ACC112 (cell line): ENCODE measurements around the gene MLLT10.

ENCODE experiments used
- H2AFZ ChIP-seq: fragments of 200-600 bp; sonication (generic); one replicate; pipeline ENCODE4 v1.6.0; 2017; ENCODE audit warnings: antibody characterized with exemption, low read length; ENCODE audit not compliant: unreplicated experiment
- H3K27ac ChIP-seq: fragments of 200-600 bp; sonication (generic); 2 replicates; pipeline ENCODE4 v1.5.1; 2014; ENCODE audit warnings: low read depth, mild to moderate bottlenecking, antibody characterized with exemption, low read length, moderate library complexity
- H3K27me3 ChIP-seq: fragments of 200-600 bp; sonication (generic); 2 replicates; pipeline ENCODE4 v1.6.1; 2014; ENCODE audit warnings: mild to moderate bottlenecking, antibody characterized with exemption, low read length, moderate library complexity, mixed read lengths; ENCODE audit not compliant: insufficient read depth
- H3K36me3 ChIP-seq: fragments of 200-600 bp; sonication (generic); 2 replicates; pipeline ENCODE4 v1.6.1; 2016; ENCODE audit warnings: mild to moderate bottlenecking, antibody characterized with exemption, low read length, moderate library complexity, mixed read lengths; ENCODE audit not compliant: insufficient read depth
- H3K4me1 ChIP-seq: fragments of 200-600 bp; sonication (generic); one replicate; pipeline ENCODE4 v1.6.1; 2016; ENCODE audit warnings: low read length, mixed read lengths; ENCODE audit not compliant: insufficient read depth, unreplicated experiment, control insufficient read depth
- H3K4me3 ChIP-seq: fragments of 200-600 bp; sonication (generic); 2 replicates; pipeline ENCODE4 v1.5.1; 2014; ENCODE audit warnings: mild to moderate bottlenecking, low read depth, low read length
- H3K79me2 ChIP-seq: fragments of 200-600 bp; sonication (generic); one replicate; pipeline ENCODE4 v1.6.0; 2016; ENCODE audit warnings: low read length; ENCODE audit not compliant: control insufficient read depth, unreplicated experiment, insufficient read depth

MLLT10 gene

DNA sequence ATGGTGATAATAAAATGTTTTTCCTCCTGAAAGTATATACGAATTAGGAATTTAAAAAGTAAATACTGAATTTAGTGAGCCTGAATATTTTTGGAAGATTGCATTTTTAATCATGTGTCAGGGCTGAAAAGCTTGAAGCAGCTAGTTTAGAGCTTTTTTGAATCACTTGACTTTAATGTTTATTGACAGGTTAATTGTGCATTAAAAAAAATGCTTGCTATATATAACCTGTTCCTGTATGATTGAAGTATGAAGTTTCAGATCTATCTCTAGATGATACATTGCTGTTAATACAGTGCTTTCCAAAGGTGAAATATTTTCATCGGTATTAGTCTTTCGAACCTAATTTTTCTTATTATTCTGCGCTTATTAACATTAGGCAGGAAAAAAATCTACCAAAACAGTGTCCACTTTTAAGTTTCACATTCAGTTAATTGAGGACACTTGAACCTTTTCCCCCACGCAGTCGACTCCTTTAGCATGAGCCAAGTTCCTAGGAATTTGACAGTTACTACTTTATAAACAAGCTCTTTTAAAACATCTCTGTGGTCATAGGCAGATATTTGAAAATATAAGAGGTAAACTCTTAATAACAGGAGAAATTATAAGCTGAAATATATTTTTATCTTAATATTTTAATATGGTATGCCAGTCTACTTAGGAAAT is 187.1 kb downstream of the MLLT10 start:
- Histone ChIP-seq H3K4me1 (peaks cover 20% of the 10 kb centered on the region), H3K36me3 (peaks cover 8% of the 10 kb centered on the region; the same call in 1 of the 2 replicates), H3K27ac (no peak overlapping the region), H3K27me3 (no peaks in the 10 kb centered on the region), H3K79me2 (peaks cover 8% of the 10 kb centered on the region), H2AFZ (no peak overlapping the region), H3K4me3 (no peak overlapping the region)

GRCh38 chr10:21722209-21722608 is 188.2 kb downstream of the MLLT10 start:
- Histone ChIP-seq H3K79me2 (peaks cover 8% of the 10 kb centered on the region), H3K4me1 (peaks cover 30% of the 10 kb centered on the region), H3K36me3 (peaks cover 12% of the 10 kb centered on the region; the same call in 1 of the 2 replicates), H2AFZ (no peak overlapping the region), H3K4me3 (no peak overlapping the region), H3K27me3 (no peaks in the 10 kb centered on the region), H3K27ac (no peak overlapping the region)

- peak overlapping the region; percentile 13; the same call in 1 of the 2 replicates for H3K4me3 ChIP-seq
- H2AFZ ChIP-seq: no peak overlapping the region
- H3K27ac ChIP-seq: peak overlapping the region; percentile 51; the same call in 1 of the 2 replicates
- peaks cover 8% of the 10 kb centered on the region for H3K79me2 ChIP-seq
- H3K27me3 ChIP-seq: no peaks in the 10 kb centered on the region
- H3K4me1 ChIP-seq: peaks cover 37% of the 10 kb centered on the region
- H3K36me3 ChIP-seq: peaks cover 12% of the 10 kb centered on the region; the same call in 1 of the 2 replicates
These were observed 190.1 kb downstream of the MLLT10 start for GRCh38 chr10:21724020-21724589.

DNA sequence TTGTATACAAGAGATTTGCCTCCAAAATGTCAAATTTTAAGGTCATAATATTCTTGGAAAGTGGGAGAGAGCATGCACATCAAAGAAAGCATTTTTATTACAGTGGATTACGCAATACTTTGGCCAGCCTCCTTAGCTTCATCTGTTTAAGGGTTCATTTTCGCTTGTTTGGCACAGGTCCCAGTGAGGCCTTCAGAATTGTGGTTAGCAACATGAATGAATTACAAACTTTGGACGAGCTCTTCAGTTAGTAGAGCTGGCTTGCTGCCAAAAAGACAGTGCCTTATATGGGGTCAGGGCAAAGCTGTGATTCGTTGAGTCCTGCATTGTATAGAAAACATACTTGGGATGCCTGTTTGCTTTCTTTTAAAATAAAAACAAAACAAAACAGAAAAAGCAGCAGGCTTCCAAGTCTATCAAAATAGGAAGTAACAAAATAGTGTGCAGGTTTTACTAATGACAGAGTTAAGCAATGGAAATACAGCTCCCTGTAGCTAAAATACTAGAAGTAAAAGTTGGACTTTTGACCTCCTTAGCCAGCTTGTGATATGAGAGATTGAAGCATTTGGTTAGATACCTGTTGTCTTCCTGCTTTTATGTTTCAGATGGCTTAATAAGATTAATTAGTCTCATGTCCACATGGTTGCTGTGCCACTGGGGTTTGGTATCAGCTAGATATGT is 190.8 kb downstream of the MLLT10 start:
- H3K27me3 ChIP-seq: no peaks in the 10 kb centered on the region
- H3K4me1 ChIP-seq: peaks cover 37% of the 10 kb centered on the region
- peak overlapping the region; percentile 13; the same call in 1 of the 2 replicates for H3K4me3 ChIP-seq
- peaks cover 7% of the 10 kb centered on the region; the same call in 1 of the 2 replicates for H3K36me3 ChIP-seq
- peaks cover 3% of the 10 kb centered on the region for H3K79me2 ChIP-seq
- no peak overlapping the region for H2AFZ ChIP-seq
- H3K27ac ChIP-seq: peak overlapping the region; percentile 51; the same call in 1 of the 2 replicates

GRCh38 chr10:21726601-21727225 is 192.7 kb downstream of the MLLT10 start:
- Histone ChIP-seq H3K4me1 (peaks cover 31% of the 10 kb centered on the region), H3K79me2 (no peaks in the 10 kb centered on the region), H3K36me3 (0 out of 2 replicates have a peak, but pooled peaks cover 7% of the 10 kb centered on the region), H3K4me3 (no peak overlapping the region), H3K27me3 (no peaks in the 10 kb centered on the region), H2AFZ (no peak overlapping the region), H3K27ac (no peak overlapping the region)

DNA sequence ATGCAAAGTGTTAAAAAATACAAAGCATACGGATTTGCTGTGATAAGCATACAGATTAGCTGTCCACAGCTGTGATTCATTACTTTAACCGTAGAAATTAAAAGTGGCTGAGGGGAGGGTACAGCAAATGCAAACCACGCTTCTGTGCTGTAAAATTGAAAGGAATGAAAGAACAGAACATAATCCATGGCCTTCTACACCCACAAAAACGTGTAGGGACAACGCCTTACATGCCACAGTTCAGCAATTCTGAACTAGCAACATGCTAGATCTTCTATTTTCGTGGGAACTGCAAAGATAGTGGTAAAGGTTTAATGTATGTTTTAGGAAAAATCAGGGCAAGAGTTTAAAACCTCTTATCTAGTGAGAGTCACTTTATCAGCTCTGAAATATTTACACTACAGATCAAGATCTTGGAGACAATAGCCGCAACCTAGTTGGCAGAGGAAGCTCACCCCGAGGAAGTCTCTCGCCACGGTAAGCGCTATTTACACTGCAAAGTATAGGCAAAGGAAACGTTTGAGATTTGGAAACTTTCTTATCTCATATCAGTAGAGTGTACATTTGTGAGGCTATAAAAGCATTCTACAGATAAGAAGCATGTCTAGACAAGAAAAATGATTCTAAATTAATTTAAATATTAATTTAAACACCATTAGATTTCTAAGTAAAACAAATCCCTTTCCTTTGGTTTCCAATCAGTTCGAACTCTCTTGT is 193.6 kb downstream of the MLLT10 start:
- H2AFZ ChIP-seq: no peak overlapping the region
- 0 out of 2 replicates have a peak, but pooled peaks cover 8% of the 10 kb centered on the region for H3K36me3 ChIP-seq
- no peak overlapping the region for H3K4me3 ChIP-seq
- no peaks in the 10 kb centered on the region for H3K27me3 ChIP-seq
- H3K4me1 ChIP-seq: peaks cover 35% of the 10 kb centered on the region
- no peak overlapping the region for H3K27ac ChIP-seq
- H3K79me2 ChIP-seq: no peaks in the 10 kb centered on the region

- H3K4me3 ChIP-seq: no peak overlapping the region
- H3K27me3 ChIP-seq: no peaks in the 10 kb centered on the region
- no peak overlapping the region for H2AFZ ChIP-seq
- H3K4me1 ChIP-seq: peaks cover 44% of the 10 kb centered on the region
- H3K36me3 ChIP-seq: peaks cover 12% of the 10 kb centered on the region
- H3K79me2 ChIP-seq: no peaks in the 10 kb centered on the region
- no peak overlapping the region for H3K27ac ChIP-seq
These were observed 194.6 kb downstream of the MLLT10 start for GRCh38 chr10:21728618-21729017.

- H3K4me3 ChIP-seq: no peak overlapping the region
- H3K4me1 ChIP-seq: peaks cover 23% of the 10 kb centered on the region
- H3K79me2 ChIP-seq: no peaks in the 10 kb centered on the region
- H3K36me3 ChIP-seq: peaks cover 14% of the 10 kb centered on the region
- no peak overlapping the region for H2AFZ ChIP-seq
- no peaks in the 10 kb centered on the region for H3K27me3 ChIP-seq
- H3K27ac ChIP-seq: peak overlapping the region; percentile 18; the same call in 1 of the 2 replicates
These were observed 198.2 kb downstream of the MLLT10 start for GRCh38 chr10:21732067-21732772.

DNA sequence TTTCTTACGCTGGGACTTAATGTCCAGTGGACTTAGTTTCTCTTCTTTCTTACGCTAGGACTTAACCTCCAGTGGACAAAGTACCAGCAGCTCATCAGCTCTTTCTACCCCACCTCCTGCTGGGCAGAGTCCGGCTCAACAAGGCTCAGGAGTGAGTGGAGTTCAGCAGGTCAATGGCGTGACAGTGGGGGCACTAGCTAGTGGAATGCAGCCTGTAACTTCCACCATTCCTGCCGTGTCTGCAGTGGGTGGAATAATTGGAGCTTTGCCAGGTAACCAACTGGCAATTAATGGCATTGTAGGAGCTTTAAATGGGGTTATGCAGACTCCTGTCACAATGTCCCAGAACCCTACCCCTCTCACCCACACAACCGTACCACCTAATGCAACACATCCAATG is 199.7 kb downstream of the MLLT10 start:
- H3K4me3 ChIP-seq: no peak overlapping the region
- peaks cover 14% of the 10 kb centered on the region for H3K36me3 ChIP-seq
- H3K4me1 ChIP-seq: peaks cover 20% of the 10 kb centered on the region
- no peak overlapping the region for H2AFZ ChIP-seq
- no peak overlapping the region for H3K27ac ChIP-seq
- H3K27me3 ChIP-seq: no peaks in the 10 kb centered on the region
- H3K79me2 ChIP-seq: no peaks in the 10 kb centered on the region
